ENCODE results near the gene PRKCE. TPM values are rescaled to one million over a fixed set of nuclear protein-coding genes. Genes with fewer than 3 reads are reported as not detected.

The PRKCE gene
- total RNA-seq, 1 donor from 2014 or later, result 24.2 TPM

DNA sequence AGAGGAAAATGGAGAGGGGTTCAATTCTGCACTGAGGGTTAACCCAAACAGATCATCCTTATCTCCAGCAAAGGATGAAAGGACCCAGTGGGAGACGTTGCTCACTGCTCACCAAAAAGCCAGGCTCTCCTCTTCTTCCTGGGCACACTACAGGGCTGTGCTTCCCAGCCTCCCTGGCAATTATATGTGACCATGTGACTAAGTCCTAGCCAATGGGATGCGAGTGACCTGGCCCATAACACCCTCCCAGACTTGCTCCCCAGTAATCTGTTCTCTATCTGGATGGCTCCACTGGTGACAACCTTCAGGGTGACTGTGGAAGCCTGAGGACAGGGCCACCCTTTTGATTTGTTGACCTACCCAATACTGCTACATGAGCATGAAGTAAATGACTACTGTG lies 10.9 kb upstream of the PRKCE start:
- no peak for DNase-seq (ENCODE audit: low spot score)
- peaks cover 9% of the 10 kb centered on the region for H3K27me3 Mint-ChIP-seq (ENCODE audit: unreplicated experiment)
- no peak overlapping the region for H3K27ac Mint-ChIP-seq (ENCODE audit: unreplicated experiment)
- TF ChIP-seq CTCF (IDR thresholded peaks at IDR 0.05; ENCODE audit: unreplicated experiment), result no peak
- no peak overlapping the region for H3K4me3 Mint-ChIP-seq (ENCODE audit: unreplicated experiment)
- peaks cover 4% of the 10 kb centered on the region for H3K4me1 Mint-ChIP-seq (ENCODE audit: unreplicated experiment)
- H3K9me3 Mint-ChIP-seq (ENCODE audit: unreplicated experiment), result no peaks in the 10 kb centered on the region
- H3K36me3 Mint-ChIP-seq (ENCODE audit: low read depth, unreplicated experiment), result peaks cover 4% of the 10 kb centered on the region

- Mint-ChIP-seq H3K27ac (ENCODE audit: unreplicated experiment) (no peak overlapping the region), H3K36me3 (ENCODE audit: low read depth, unreplicated experiment) (peaks cover 4% of the 10 kb centered on the region), H3K4me3 (ENCODE audit: unreplicated experiment) (no peak overlapping the region), H3K4me1 (ENCODE audit: unreplicated experiment) (peaks cover 4% of the 10 kb centered on the region), H3K9me3 (ENCODE audit: unreplicated experiment) (no peaks in the 10 kb centered on the region), H3K27me3 (ENCODE audit: unreplicated experiment) (peaks cover 12% of the 10 kb centered on the region)
- no peak for TF ChIP-seq CTCF (IDR thresholded peaks at IDR 0.05; ENCODE audit: unreplicated experiment)
- no peak for DNase-seq (ENCODE audit: low spot score)
Measured at GRCh38 chr2:45643095-45643494, 8.4 kb upstream of the PRKCE start.

GRCh38 chr2:45643543-45644542 lies 7.6 kb upstream of the PRKCE start:
- peaks cover 12% of the 10 kb centered on the region for H3K27me3 Mint-ChIP-seq (ENCODE audit: unreplicated experiment)
- H3K4me3 Mint-ChIP-seq (ENCODE audit: unreplicated experiment), result no peak overlapping the region
- H3K9me3 Mint-ChIP-seq (ENCODE audit: unreplicated experiment), result no peaks in the 10 kb centered on the region
- DNase-seq (ENCODE audit: low spot score), result peak; percentile 88
- peak; percentile 96 for TF ChIP-seq CTCF (IDR thresholded peaks at IDR 0.05; ENCODE audit: unreplicated experiment)
- no peak overlapping the region for H3K27ac Mint-ChIP-seq (ENCODE audit: unreplicated experiment)
- H3K4me1 Mint-ChIP-seq (ENCODE audit: unreplicated experiment), result peaks cover 2% of the 10 kb centered on the region
- H3K36me3 Mint-ChIP-seq (ENCODE audit: low read depth, unreplicated experiment), result peaks cover 4% of the 10 kb centered on the region

DNA sequence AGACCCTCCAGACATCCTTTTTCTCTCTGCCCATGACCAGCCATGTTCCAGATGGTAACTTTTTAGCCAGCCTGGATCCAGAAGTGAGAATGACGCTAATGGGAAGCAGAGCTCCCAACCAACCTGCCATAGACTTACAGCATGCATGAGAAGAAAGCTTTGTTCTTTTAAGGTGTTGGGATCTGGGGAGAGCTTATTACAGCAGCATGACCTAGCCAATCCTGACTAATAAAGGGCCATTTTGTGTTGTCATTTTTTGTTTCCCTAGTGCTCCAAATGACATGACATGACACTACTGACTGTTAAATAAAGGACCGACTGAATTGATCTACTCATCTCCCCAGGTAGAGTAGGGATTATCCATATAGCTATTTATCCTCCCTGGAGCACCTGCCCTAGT lies 5.2 kb upstream of the PRKCE start:
- Mint-ChIP-seq H3K9me3 (ENCODE audit: unreplicated experiment) (no peaks in the 10 kb centered on the region), H3K27me3 (ENCODE audit: unreplicated experiment) (peaks cover 12% of the 10 kb centered on the region), H3K27ac (ENCODE audit: unreplicated experiment) (no peak overlapping the region)

More for the DNA sequence above, 5.2 kb upstream of the PRKCE start:
- TF ChIP-seq CTCF (IDR thresholded peaks at IDR 0.05; ENCODE audit: unreplicated experiment), result no peak
- DNase-seq (ENCODE audit: low spot score), result no peak
- peaks cover 4% of the 10 kb centered on the region for H3K36me3 Mint-ChIP-seq (ENCODE audit: low read depth, unreplicated experiment)
- H3K4me3 Mint-ChIP-seq (ENCODE audit: unreplicated experiment), result no peak overlapping the region
- H3K4me1 Mint-ChIP-seq (ENCODE audit: unreplicated experiment), result peaks cover 6% of the 10 kb centered on the region

Measured in endothelial cell (in vitro differentiated cells).